SK-N-SH (cell line): ENCODE results near the gene RCSD1. TPM values are rescaled to one million over a fixed set of nuclear protein-coding genes. Genes with fewer than 3 reads are reported as not detected.

Source experiments
- CTCF ChIA-PET: fragments of 300-600, 350-600 bp; formaldehyde crosslinking; extraction: SDS; loops from one replicate; lab custom pipeline; 2021; lab: Yijun Ruan, JAX
- POLR2A ChIA-PET: fragments of 350-600 bp; sonication (Branson Sonifier 250); formaldehyde crosslinking; extraction: SDS; loops from one replicate; lab custom pipeline; 2020; ENCODE audit warnings: antibody characterized with exemption, inconsistent platforms; lab: Yijun Ruan, JAX
- DNase-seq: peaks from one replicate; pipeline ENCODE4 v3.0.0; 2012
- H2AFZ ChIP-seq: fragments of 200-600 bp; sonication (generic); 2 replicates; pipeline ENCODE4 v1.8.1; 2016; ENCODE audit warnings: antibody characterized with exemption, mild to moderate bottlenecking, low read depth
- H3F3A ChIP-seq: fragments of 200-600 bp; sonication (generic); replicated peaks from 2 replicates; pipeline ENCODE3; 2016; ENCODE audit warnings: antibody characterized with exemption, mild to moderate bottlenecking; ENCODE audit not compliant: insufficient read depth
- H3K27ac ChIP-seq, 2 experiments: fragments of 200-500 bp in 1 of 2; fragments of 200-600 bp in 1 of 2; sonication (Bioruptor generic) in 1 of 2; sonication (generic), shearing (Covaris generic) in 1 of 2; 2 replicates each; pipeline versions ENCODE4 v1.5.1 to v1.6.1; 2014 to 2016; ENCODE audit warnings: low read depth in 2 of 2, inconsistent platforms in 1 of 2, low read length in 1 of 2, mild to moderate bottlenecking in 1 of 2, mixed read lengths in 1 of 2
- H3K27me3 ChIP-seq: fragments of 200-600 bp; sonication (generic), shearing (Covaris generic); 2 replicates; pipeline ENCODE4 v1.6.1; 2016; ENCODE audit warnings: mixed run types; ENCODE audit not compliant: insufficient read depth
- H3K36me3 ChIP-seq, 2 experiments: fragments of 200-500 bp in 1 of 2; fragments of 200-600 bp in 1 of 2; sonication (Bioruptor generic) in 1 of 2; sonication (generic) in 1 of 2; replicated peaks in 1 of 2; 2 replicates each; pipeline versions ENCODE3 to v1.5.1; 2014 to 2016; ENCODE audit warnings: low read length in 1 of 2, mild to moderate bottlenecking in 1 of 2; ENCODE audit not compliant: insufficient read depth in 2 of 2, control insufficient read depth in 1 of 2
- H3K4me1 ChIP-seq, 2 experiments: fragments of 200-500 bp in 1 of 2; fragments of 200-600 bp in 1 of 2; sonication (Bioruptor generic) in 1 of 2; sonication (generic), shearing (Covaris generic) in 1 of 2; 2 replicates each; pipeline versions ENCODE4 v1.5.1 to v1.6.1; 2014 to 2016; ENCODE audit warnings: low read depth in 1 of 2, low read length in 1 of 2, mixed run types in 1 of 2; ENCODE audit not compliant: insufficient read depth in 2 of 2, control insufficient read depth in 1 of 2
- H3K4me2 ChIP-seq: fragments of 200-600 bp; sonication (generic), shearing (Covaris generic); 2 replicates; pipeline ENCODE4 v1.6.1; 2017; ENCODE audit warnings: mixed run types
- H3K4me3 ChIP-seq, 2 experiments: fragments of 200-500 bp in 1 of 2; fragments of 200-600 bp in 1 of 2; sonication (Bioruptor generic) in 1 of 2; sonication (generic), shearing (Covaris generic) in 1 of 2; 2 replicates each; pipeline versions ENCODE4 v1.5.1 to v1.8.1; 2014 to 2016; ENCODE audit warnings: low read depth in 2 of 2, inconsistent platforms in 1 of 2, low read length in 1 of 2, mild to moderate bottlenecking in 1 of 2, mixed read lengths in 1 of 2, moderate library complexity in 1 of 2
- H3K79me2 ChIP-seq: fragments of 200-600 bp; sonication (generic); 2 replicates; pipeline ENCODE4 v1.8.1; 2017; ENCODE audit warnings: mild to moderate bottlenecking; ENCODE audit not compliant: insufficient read depth
- H3K9ac ChIP-seq: fragments of 200-600 bp; sonication (generic); 2 replicates; pipeline ENCODE4 v1.6.1; 2017; ENCODE audit warnings: mixed run types
- H3K9me2 ChIP-seq: fragments of 200-600 bp; sonication (generic); 2 replicates; pipeline ENCODE4 v1.6.1; 2017; ENCODE audit warnings: mixed run types
- H3K9me3 ChIP-seq: fragments of 200-600 bp; sonication (generic); 2 replicates; pipeline ENCODE4 v1.6.1; 2017; ENCODE audit warnings: mixed run types, mild to moderate bottlenecking, moderate library complexity
- H4K20me1 ChIP-seq: fragments of 200-600 bp; sonication (generic); 2 replicates; pipeline ENCODE4 v1.6.1; 2017; ENCODE audit warnings: mild to moderate bottlenecking, mixed run types; ENCODE audit not compliant: insufficient read depth
- CHD2 ChIP-seq: fragments of 150-350 bp; IDR thresholded peaks from 2 replicates; pipeline ENCODE4 v1.6.1; 2018; ENCODE audit warnings: low read length; ENCODE audit not compliant: partially characterized antibody
- EP300 ChIP-seq, 2 experiments: IDR thresholded peaks; 2 replicates each; pipeline versions ENCODE4 v1.4.0 to v1.6.1; 2012; ENCODE audit warnings: borderline replicate concordance in 1 of 2, low read depth in 1 of 2, low read length in 1 of 2
- EZH2phosphoT487 ChIP-seq: fragments of 200-600 bp; sonication (generic); IDR thresholded peaks from 2 replicates; pipeline ENCODE4 v1.6.1; 2017; ENCODE audit warnings: low read depth, mixed run types, mild to moderate bottlenecking, antibody characterized with exemption, moderate library complexity, borderline replicate concordance
- FOSL2 ChIP-seq: IDR thresholded peaks from 2 replicates; pipeline ENCODE4 v1.4.0; 2012; ENCODE audit warnings: low read depth, mild to moderate bottlenecking, moderate library complexity, borderline replicate concordance
- FOXJ3 ChIP-seq: sonication (generic); formaldehyde crosslinking; IDR thresholded peaks from 2 replicates; pipeline ENCODE4 v1.5.1; 2020; ENCODE audit warnings: mild to moderate bottlenecking, missing genetic modification reagents
- FOXM1 ChIP-seq: IDR thresholded peaks from 2 replicates; pipeline ENCODE4 v1.4.0; 2012; ENCODE audit warnings: low read depth, mild to moderate bottlenecking
- JUND ChIP-seq: IDR thresholded peaks from 2 replicates; pipeline ENCODE4 v1.4.0; 2012
- MEF2A ChIP-seq: IDR thresholded peaks from 2 replicates; pipeline ENCODE4 v1.4.0; 2012; ENCODE audit warnings: low read depth, borderline replicate concordance
- MXI1 ChIP-seq: IDR thresholded peaks from 2 replicates; pipeline ENCODE4 v1.6.1; 2012; ENCODE audit warnings: mild to moderate bottlenecking, low read depth, low read length, improper control_type of control experiment
- REST ChIP-seq: IDR thresholded peaks from 2 replicates; pipeline ENCODE4 v1.6.1; 2012; ENCODE audit warnings: mild to moderate bottlenecking, low read depth, low read length, moderate library complexity
- RXRA ChIP-seq: IDR thresholded peaks from 2 replicates; pipeline ENCODE4 v1.4.0; 2012; ENCODE audit warnings: low read depth, mild to moderate bottlenecking, borderline replicate concordance
- SIN3A ChIP-seq: IDR thresholded peaks from 2 replicates; pipeline ENCODE4 v1.6.1; 2012; ENCODE audit warnings: low read depth, mild to moderate bottlenecking, low read length, moderate library complexity, borderline replicate concordance
- SMC3 ChIP-seq: IDR thresholded peaks from 2 replicates; pipeline ENCODE4 v1.6.1; 2012; ENCODE audit warnings: low read depth, low read length, improper control_type of control experiment
- WGBS: methylation state at CpG from one replicate; pipeline ENCODE4 v1.1.6; 2017; ENCODE audit warnings: low lambda C conversion rate; 5-methylcytosine and 5-hydroxymethylcytosine counted together
- polyA plus RNA-seq, 3 experiments: library from polyadenylated mRNA; depleted of rRNA; stranded (reverse); fragments of >200 nt; gene quantifications; 2 replicates each; pipeline ENCODE4 v1.2.3, GENCODE V29; 2012
- TF ChIP-seq, protein P1 (sequence below): IDR thresholded peaks from 2 replicates; pipeline ENCODE4 v1.4.0; 2012; ENCODE audit warnings: low read depth, borderline replicate concordance
- TF ChIP-seq, protein P2 (sequence below): fragments of 150-350 bp; IDR thresholded peaks from 2 replicates; pipeline ENCODE4 v1.6.1; 2016; ENCODE audit warnings: mild to moderate bottlenecking, low read depth, low read length
- TF ChIP-seq, protein P3 (sequence below): IDR thresholded peaks from 2 replicates; pipeline ENCODE4; 2012

Gene RCSD1
- polyA plus RNA-seq, 1 of the 3 experiments (the other 2 are of a cell fraction), result 0.02 TPM

DNA sequence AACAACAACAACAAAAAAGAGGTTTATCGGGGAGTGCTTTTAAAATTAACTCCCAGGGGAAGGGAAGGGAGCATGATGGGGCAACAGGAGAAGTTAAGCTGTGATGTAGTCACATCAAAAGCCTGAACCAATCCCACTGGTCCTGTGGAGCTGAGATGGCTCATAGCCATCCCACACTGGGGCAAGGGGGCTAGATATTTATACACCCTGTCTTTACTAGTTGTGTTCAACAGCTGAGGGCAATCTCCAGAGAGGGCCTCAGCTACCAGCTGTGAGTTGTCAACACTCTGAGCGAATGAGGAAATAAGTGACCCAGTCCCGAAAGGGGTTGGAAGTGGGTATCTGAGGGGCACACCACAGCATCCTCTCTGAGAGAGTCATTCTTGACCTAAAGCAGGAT, 45.5 kb upstream of the RCSD1 start:
- no peak for DNase-seq
- Histone ChIP-seq H3K27me3 (no peaks in the 10 kb centered on the region; the same call in 1 of the 2 replicates), H3K79me2 (no peaks in the 10 kb centered on the region), H2AFZ (no peak overlapping the region), H3K9me2 (no peaks in the 10 kb centered on the region), H3F3A (no peaks in the 10 kb centered on the region), H4K20me1 (no peaks in the 10 kb centered on the region), H3K36me3 (no peaks in the 10 kb centered on the region), H3K4me3 (no peak overlapping the region), H3K27ac (no peak overlapping the region), H3K4me1 (no peaks in the 10 kb centered on the region), H3K9me3 (no peaks in the 10 kb centered on the region), H3K4me2 (no peak overlapping the region), H3K9ac (no peak overlapping the region)
- POLR2A ChIA-PET, result no interaction called here
- 76% methylated on average over 3 of the region's 3 CpGs for WGBS
- TF ChIP-seq EP300 (IDR thresholded peaks at IDR 0.05; ENCODE audit: borderline replicate concordance in 1 of 2, low read depth in 1 of 2, low read length in 1 of 2) (no peak), SIN3A (no peak), CHD2 (no peak), RXRA (no peak), FOXJ3 (no peak), REST (no peak), SMC3 (no peak), JUND (no peak), FOSL2 (no peak), EZH2phosphoT487 (no peak), MEF2A (no peak), MXI1 (no peak), FOXM1 (no peak)
- TF ChIP-seq, protein P1, sequence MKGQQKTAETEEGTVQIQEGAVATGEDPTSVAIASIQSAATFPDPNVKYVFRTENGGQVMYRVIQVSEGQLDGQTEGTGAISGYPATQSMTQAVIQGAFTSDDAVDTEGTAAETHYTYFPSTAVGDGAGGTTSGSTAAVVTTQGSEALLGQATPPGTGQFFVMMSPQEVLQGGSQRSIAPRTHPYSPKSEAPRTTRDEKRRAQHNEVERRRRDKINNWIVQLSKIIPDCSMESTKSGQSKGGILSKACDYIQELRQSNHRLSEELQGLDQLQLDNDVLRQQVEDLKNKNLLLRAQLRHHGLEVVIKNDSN, result no peak
- TF ChIP-seq, protein P2, sequence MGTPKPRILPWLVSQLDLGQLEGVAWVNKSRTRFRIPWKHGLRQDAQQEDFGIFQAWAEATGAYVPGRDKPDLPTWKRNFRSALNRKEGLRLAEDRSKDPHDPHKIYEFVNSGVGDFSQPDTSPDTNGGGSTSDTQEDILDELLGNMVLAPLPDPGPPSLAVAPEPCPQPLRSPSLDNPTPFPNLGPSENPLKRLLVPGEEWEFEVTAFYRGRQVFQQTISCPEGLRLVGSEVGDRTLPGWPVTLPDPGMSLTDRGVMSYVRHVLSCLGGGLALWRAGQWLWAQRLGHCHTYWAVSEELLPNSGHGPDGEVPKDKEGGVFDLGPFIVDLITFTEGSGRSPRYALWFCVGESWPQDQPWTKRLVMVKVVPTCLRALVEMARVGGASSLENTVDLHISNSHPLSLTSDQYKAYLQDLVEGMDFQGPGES, result no peak
- TF ChIP-seq, protein P3, sequence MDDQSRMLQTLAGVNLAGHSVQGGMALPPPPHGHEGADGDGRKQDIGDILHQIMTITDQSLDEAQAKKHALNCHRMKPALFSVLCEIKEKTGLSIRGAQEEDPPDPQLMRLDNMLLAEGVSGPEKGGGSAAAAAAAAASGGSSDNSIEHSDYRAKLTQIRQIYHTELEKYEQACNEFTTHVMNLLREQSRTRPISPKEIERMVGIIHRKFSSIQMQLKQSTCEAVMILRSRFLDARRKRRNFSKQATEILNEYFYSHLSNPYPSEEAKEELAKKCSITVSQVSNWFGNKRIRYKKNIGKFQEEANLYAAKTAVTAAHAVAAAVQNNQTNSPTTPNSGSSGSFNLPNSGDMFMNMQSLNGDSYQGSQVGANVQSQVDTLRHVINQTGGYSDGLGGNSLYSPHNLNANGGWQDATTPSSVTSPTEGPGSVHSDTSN, result no peak
- CTCF ChIA-PET, result interaction anchor here (1.5 kb wide), 1 partner anchor 104 kb away, joined by 4 read pairs; no protein-coding TSS in a partner anchor
